K562 (cell line): ENCODE data around the gene PBRM1. TPM values are rescaled to one million over a fixed set of nuclear protein-coding genes. Genes with fewer than 3 reads are reported as not detected.

Source experiments
- ATAC-seq: fragments of 200-7000 bp; cut with Tn5 transposase; 3 replicates; pipeline ENCODE4 v1.9.1; 2020; ENCODE audit warnings: moderate library complexity
- BruUV-seq: library from RNA; stranded (reverse); fragments of 400-500 nt; replicated peaks from 2 replicates; lab custom pipeline; 2021; lab: Mats Ljungman, UMichigan
- CTCF ChIA-PET: fragments of 300-600 bp; formaldehyde crosslinking; extraction: SDS; loops from one replicate; lab custom pipeline; 2021; ENCODE audit warnings: low intra/inter-chr PET ratio; lab: Yijun Ruan, JAX
- POLR2A ChIA-PET: fragments of 300-600, 350-650 bp; sonication (Branson Sonifier 250); formaldehyde crosslinking; extraction: SDS; loops from one replicate; lab custom pipeline; 2021; ENCODE audit warnings: antibody characterized with exemption, inconsistent platforms; lab: Yijun Ruan, JAX
- DNase-seq, 4 experiments: peaks; one replicate each; pipeline versions ENCODE4 v3.0.0 to v3.0.0-alpha.2; 2011 to 2018; ENCODE audit warnings: low spot score in 3 of 4, mixed read lengths in 3 of 4; ENCODE audit errors: extremely low read depth in 1 of 4
- FAIRE-seq: peaks from 2 replicates; lab custom pipeline; 2011; peaks lifted over from hg19 to GRCh38; lab: Jason Lieb, UNC
- H2AFZ ChIP-seq: 2 replicates; pipeline ENCODE4 v1.6.0; 2011; ENCODE audit warnings: low read depth, low read length, control low read depth, inconsistent platforms
- H3K27ac ChIP-seq: fragments of 200-600 bp; 3 replicates; pipeline ENCODE4 v1.8.0; 2011; ENCODE audit warnings: low read depth, mild to moderate bottlenecking, control low read depth, inconsistent platforms, low read length, moderate library complexity, mixed read lengths; ENCODE audit errors: extremely low read depth
- H3K27me3 ChIP-seq, 2 experiments: fragments of 300-600 bp in 1 of 2; 2 replicates in 1 of 2; 3 replicates in 1 of 2; pipeline versions ENCODE4 v1.6.0 to v1.8.0; 2011; ENCODE audit warnings: inconsistent platforms in 2 of 2, low read length in 2 of 2, mild to moderate bottlenecking in 1 of 2, mixed read lengths in 1 of 2, moderate library complexity in 1 of 2; ENCODE audit not compliant: control insufficient read depth in 2 of 2, insufficient read depth in 2 of 2
- H3K36me3 ChIP-seq: fragments of 300-600 bp; 3 replicates; pipeline ENCODE4 v1.8.0; 2011; ENCODE audit warnings: mild to moderate bottlenecking, low read length, inconsistent platforms; ENCODE audit not compliant: control insufficient read depth, insufficient read depth
- H3K4me1 ChIP-seq, 2 experiments: fragments of 200-600 bp in 1 of 2; replicated peaks in 1 of 2; 2 replicates in 1 of 2; 3 replicates in 1 of 2; pipeline versions ENCODE4 v1.5.1 to v1.8.0; 2011; ENCODE audit warnings: inconsistent platforms in 2 of 2, low read length in 2 of 2, mild to moderate bottlenecking in 1 of 2, mixed read lengths in 1 of 2, moderate library complexity in 1 of 2; ENCODE audit not compliant: control insufficient read depth in 2 of 2, insufficient read depth in 2 of 2
- H3K4me2 ChIP-seq: 2 replicates; pipeline ENCODE4 v1.6.1; 2011; ENCODE audit warnings: low read length, control low read depth, inconsistent platforms, mixed read lengths; ENCODE audit not compliant: insufficient read depth
- H3K4me3 ChIP-seq: fragments of 200-600 bp; sonication (generic), shearing (Covaris generic); 2 replicates; pipeline ENCODE4 v1.5.1; 2016; ENCODE audit warnings: control low read depth, inconsistent platforms
- H3K79me2 ChIP-seq: fragments of 200-600 bp; 3 replicates; pipeline ENCODE4 v1.8.0; 2011; ENCODE audit warnings: low read length, inconsistent platforms; ENCODE audit not compliant: control insufficient read depth, insufficient read depth
- H3K9ac ChIP-seq, 2 experiments: 2 replicates each; pipeline versions ENCODE4 v1.6.0 to v1.6.1; 2011; ENCODE audit warnings: low read depth in 2 of 2, low read length in 2 of 2, control low read depth in 1 of 2, inconsistent platforms in 1 of 2, mild to moderate bottlenecking in 1 of 2, mixed read lengths in 1 of 2; ENCODE audit not compliant: insufficient read depth in 1 of 2
- H3K9me1 ChIP-seq: one replicate; pipeline ENCODE4 v1.6.0; 2011; ENCODE audit warnings: inconsistent platforms, mild to moderate bottlenecking, low read length, moderate library complexity; ENCODE audit not compliant: control insufficient read depth, insufficient read depth
- H3K9me3 ChIP-seq: replicated peaks from 2 replicates; pipeline ENCODE4 v1.5.1; 2011; ENCODE audit warnings: low read depth, low read length, inconsistent platforms; ENCODE audit not compliant: control insufficient read depth, insufficient read depth
- H4K20me1 ChIP-seq: replicated peaks from 2 replicates; pipeline ENCODE4 v1.6.1; 2011; ENCODE audit warnings: low read length, inconsistent platforms, mixed read lengths; ENCODE audit not compliant: control insufficient read depth, insufficient read depth
- EGR1 ChIP-seq: fragments of 450-650 bp; conservative IDR thresholded peaks from 2 replicates; pipeline ENCODE4 v1.6.1; 2017; ENCODE audit warnings: mild to moderate bottlenecking
- MED1 ChIP-seq: sonication (generic); formaldehyde crosslinking; IDR thresholded peaks from 2 replicates; pipeline ENCODE4 v1.8.1; 2023; ENCODE audit warnings: missing genetic modification reagents, borderline replicate concordance
- POLR3G ChIP-seq: IDR thresholded peaks from 2 replicates; pipeline ENCODE4 v1.6.1; 2011; ENCODE audit not compliant: insufficient read length, insufficient replicate concordance; ENCODE audit errors: extremely low read depth
- USF1 ChIP-seq: sonication (generic); formaldehyde crosslinking; IDR thresholded peaks from 2 replicates; pipeline ENCODE4 v1.9.0; 2022; ENCODE audit warnings: mild to moderate bottlenecking, missing genetic modification reagents
- YY1 ChIP-seq, 3 experiments: IDR thresholded peaks; 2 replicates each; pipeline ENCODE4 v1.6.1; 2011; ENCODE audit warnings: low read length in 2 of 3, mild to moderate bottlenecking in 2 of 3, moderate library complexity in 2 of 3, borderline replicate concordance in 1 of 3, control low read depth in 1 of 3, low read depth in 1 of 3; ENCODE audit not compliant: insufficient read depth in 3 of 3, insufficient replicate concordance in 2 of 3, control insufficient read depth in 1 of 3, insufficient read length in 1 of 3; ENCODE audit errors: extremely low read depth in 1 of 3
- ZNF766 ChIP-seq: fragments of 200-800 bp; sonication (Bioruptor generic); conservative IDR thresholded peaks from 2 replicates; pipeline ENCODE4 v1.6.1; 2016; ENCODE audit warnings: missing genetic modification characterization, missing compliant biosample characterization
- WGBS: fragments of 100-300 bp; shearing (Covaris generic); methylation state at CpG from one replicate; pipeline ENCODE4 v1.1.6; 2016; ENCODE audit warnings: low coverage, mixed read lengths; ENCODE audit not compliant: insufficient coverage; ENCODE audit errors: missing lambda C conversion rate; 5-methylcytosine and 5-hydroxymethylcytosine counted together
- in situ Hi-C: fragments of 300-500 bp; cut with MboI; formaldehyde crosslinking; loops from 4 replicates; pipeline ENCODE4 v1.15.0; 2018; ENCODE audit warnings: inconsistent platforms, mixed read lengths
- intact Hi-C: fragments of 100-400 bp; cut with micrococcal nuclease; formaldehyde crosslinking; loops from 2 replicates; pipeline ENCODE4 v1.14.2; 2022
- polyA plus RNA-seq, 8 experiments: library from polyadenylated mRNA; depleted of rRNA in 4 of 8; stranded (reverse) in 5 of 8; unstranded in 3 of 8; fragments of >200 nt; fragmentation: Nextera tagmentation in 2 of 8; fragmentation: Illumina TruSeq in 1 of 8; extraction: Ambion mirVana in 2 of 8; extraction: Trizol in 1 of 8; gene quantifications; 2 replicates each; pipeline versions ENCODE4 v1.2.1 to v1.2.3, GENCODE V29; 2011 to 2014; ENCODE audit warnings: inconsistent platforms in 1 of 8, missing spikeins in 1 of 8
- total RNA-seq, 7 experiments: library from RNA; depleted of rRNA in 6 of 7; stranded (reverse); fragments of >200 nt in 6 of 7; fragmentation: Illumina TruSeq in 2 of 7; extraction: Trizol in 2 of 7; gene quantifications; 2 replicates each; pipeline versions ENCODE4 v1.2.1 to v1.2.3, GENCODE V29; 2011 to 2021; ENCODE audit warnings: low replicate concordance in 1 of 7

PBRM1 gene
- total and polyA plus RNA-seq, 9 of the 15 experiments (the other 6 are each of a cell fraction or from before 2014, with no cell fraction given) = 3.9 to 31.8 (median 19.0) TPM

GRCh38 chr3:52512727-52513126 lies 173.0 kb downstream of the PBRM1 start:
- H3K4me3 ChIP-seq = no peak overlapping the region
- ChIA-PET CTCF (no interaction called here), POLR2A (interaction anchor here (0.6 to 1.0 kb wide), 2 partner anchors 17 to 23 kb away, joined by 3 read pairs; no protein-coding TSS in a partner anchor)
- H2AFZ ChIP-seq = no peak overlapping the region
- H3K27me3 ChIP-seq = peaks cover 0 to 37% of the 10 kb centered on the region in 2 experiments; a peak in 2 of 5 replicates
- in situ Hi-C loops = no loop called here
- no peaks in the 10 kb centered on the region for H3K79me2 ChIP-seq
- peaks cover 0 to 39% of the 10 kb centered on the region in 2 experiments; a peak in 4 of 5 replicates for H3K4me1 ChIP-seq
- no peaks in the 10 kb centered on the region for H3K9me1 ChIP-seq
- TF ChIP-seq USF1 = peak; percentile 53
- TF ChIP-seq ZNF766 (CRISPR knock-in tag) = no peak
- no peak for TF ChIP-seq MED1 (CRISPR knock-in tag)
- no peak for TF ChIP-seq POLR3G
- TF ChIP-seq EGR1 = 0 out of 2 replicates have a peak, but pooled peaks have one; percentile 9
- TF ChIP-seq YY1 (IDR thresholded peaks at IDR 0.05; ENCODE audit: borderline replicate concordance in 1 of 3, control insufficient read depth in 1 of 3, extremely low read depth in 1 of 3, insufficient read depth in 3 of 3, insufficient read length in 1 of 3, insufficient replicate concordance in 2 of 3, low read depth in 1 of 3, low read length in 2 of 3) = peak in 2 of 3 experiments; percentile 68 to 83
- DNase-seq (peak in 2 of 4 experiments; percentile 31 to 32), FAIRE-seq (no peak), ATAC-seq (no peak; the same call in 2 of the 3 replicates)
- WGBS = 2% methylated on average over 11 of the region's 17 CpGs
- no TSS peak for BruUV-seq
- H3K4me2 ChIP-seq = no peak overlapping the region; the same call in 1 of the 2 replicates
- no peaks in the 10 kb centered on the region for H4K20me1 ChIP-seq
- no peaks in the 10 kb centered on the region for H3K9me3 ChIP-seq
- intact Hi-C loops = no loop called here
- H3K27ac ChIP-seq = no peak overlapping the region
- no peaks in the 10 kb centered on the region for H3K36me3 ChIP-seq
- H3K9ac ChIP-seq = no peak overlapping the region
